Muscle layer of duodenum (tissue), 2 donors: ENCODE results near the gene TIMM50.

ENCODE experiments used
- H3K27ac ChIP-seq: one replicate; pipeline ENCODE4 v1.7.0; 2013; ENCODE audit warnings: mild to moderate bottlenecking, low read length
- H3K27me3 ChIP-seq: one replicate; pipeline ENCODE4 v1.7.0; 2013; ENCODE audit warnings: low read depth, mild to moderate bottlenecking, control low read depth, low read length
- H3K36me3 ChIP-seq, 2 donors: one replicate each; pipeline ENCODE4 v1.7.0; 2013; ENCODE audit warnings: low read length in 2 of 2, control low read depth in 1 of 2, mild to moderate bottlenecking in 1 of 2; ENCODE audit not compliant: insufficient read depth in 2 of 2, control insufficient read depth in 1 of 2
- H3K4me1 ChIP-seq, 2 donors: one replicate each; pipeline ENCODE4 v1.7.0; 2013; ENCODE audit warnings: low read length in 2 of 2, mild to moderate bottlenecking in 2 of 2, control low read depth in 1 of 2, moderate library complexity in 1 of 2; ENCODE audit not compliant: insufficient read depth in 2 of 2, control insufficient read depth in 1 of 2
- H3K4me3 ChIP-seq, 2 donors: one replicate each; pipeline ENCODE4 v1.7.0; 2013; ENCODE audit warnings: low read length in 2 of 2, low read depth in 1 of 2, mild to moderate bottlenecking in 1 of 2
- H3K9me3 ChIP-seq, 2 donors: one replicate each; pipeline ENCODE4 v1.7.0; 2013; ENCODE audit warnings: low read length in 2 of 2, control low read depth in 1 of 2, mild to moderate bottlenecking in 1 of 2; ENCODE audit not compliant: control insufficient read depth in 1 of 2
- donor health status: healthy.

TIMM50 gene

DNA sequence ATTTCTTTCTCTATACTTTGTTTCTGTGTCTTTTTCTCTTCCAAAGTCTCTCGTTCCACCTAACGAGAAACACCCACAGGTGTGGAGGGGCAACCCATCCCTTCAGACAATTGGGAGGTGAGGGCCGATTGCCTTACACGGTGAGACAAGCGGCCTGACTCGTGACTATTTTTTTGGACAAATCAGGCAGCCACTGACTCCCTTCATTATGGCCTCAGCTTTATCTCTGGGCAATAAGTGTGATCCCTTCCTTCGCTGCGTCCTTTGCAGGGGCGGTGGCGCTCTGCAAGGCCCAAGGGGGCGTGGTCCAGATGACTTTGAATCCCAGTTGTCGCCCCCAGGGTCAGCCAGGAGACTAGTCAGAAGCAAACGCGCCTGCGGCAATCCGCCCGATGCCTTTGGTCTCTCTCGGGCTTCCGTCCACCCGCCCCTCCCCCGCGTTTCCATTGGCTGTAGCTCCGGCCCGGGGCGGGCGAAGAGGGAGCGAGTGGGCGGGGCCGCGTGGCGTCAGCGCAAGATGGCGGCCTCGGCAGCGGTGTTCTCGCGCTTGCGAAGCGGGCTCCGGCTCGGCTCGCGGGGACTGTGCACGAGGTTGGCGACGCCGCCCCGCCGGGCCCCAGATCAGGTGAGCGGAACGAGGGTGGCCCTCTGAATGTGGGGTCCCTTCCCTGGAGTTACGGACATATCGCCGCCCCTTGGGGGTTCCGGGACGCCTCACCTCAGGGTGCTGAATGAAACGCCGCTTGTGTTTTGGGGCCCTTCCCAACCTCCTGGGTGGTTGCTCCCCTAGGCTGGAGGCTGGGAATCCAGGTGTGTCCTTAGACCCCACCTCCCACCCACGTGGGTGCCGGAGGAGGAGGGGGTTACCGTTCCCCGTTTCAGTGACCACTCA is at the start of gene TIMM50:
Gene TIMM50, plus strand, starts transcription at position 502 of the 892 bp plus-strand sequence. Its CDS starts 16 bp downstream, at position 518.
- Histone ChIP-seq H3K4me3 (peak within 1 kb of the TSS; percentile 99 to 100), H3K4me1 (peaks cover 7 to 18% of the 10 kb centered on the region in 2 donors), H3K9me3 (no peaks in the 10 kb centered on the region), H3K27ac (peak within 1 kb of the TSS; percentile 72), H3K27me3 (no peaks in the 10 kb centered on the region), H3K36me3 (peaks cover 14 to 26% of the 10 kb centered on the region in 2 donors)

DNA sequence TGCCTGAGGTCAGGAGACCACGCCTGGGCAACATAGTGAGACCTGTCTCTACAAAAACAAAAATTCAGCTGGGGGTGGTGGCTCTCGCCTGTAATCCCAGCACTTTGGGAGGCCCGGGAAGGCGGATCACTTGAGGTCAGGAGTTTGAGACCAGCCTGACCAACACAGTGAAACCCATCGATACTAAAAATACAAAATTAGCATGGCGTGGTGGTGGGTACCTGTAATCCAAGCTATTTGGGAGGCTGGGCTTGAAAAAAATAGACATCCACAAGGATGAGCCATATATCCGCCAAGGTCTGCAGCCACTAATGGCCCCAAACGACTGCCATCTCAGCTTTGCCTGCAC is 48.0 kb upstream of the TIMM50 start:
- no peaks in the 10 kb centered on the region for H3K27me3 ChIP-seq
- H3K36me3 ChIP-seq = peaks cover 19 to 21% of the 10 kb centered on the region in 2 donors
- H3K4me3 ChIP-seq = no peak overlapping the region
- no peak overlapping the region for H3K27ac ChIP-seq
- no peaks in the 10 kb centered on the region for H3K9me3 ChIP-seq
- peaks cover 16 to 31% of the 10 kb centered on the region in 2 donors for H3K4me1 ChIP-seq

DNA sequence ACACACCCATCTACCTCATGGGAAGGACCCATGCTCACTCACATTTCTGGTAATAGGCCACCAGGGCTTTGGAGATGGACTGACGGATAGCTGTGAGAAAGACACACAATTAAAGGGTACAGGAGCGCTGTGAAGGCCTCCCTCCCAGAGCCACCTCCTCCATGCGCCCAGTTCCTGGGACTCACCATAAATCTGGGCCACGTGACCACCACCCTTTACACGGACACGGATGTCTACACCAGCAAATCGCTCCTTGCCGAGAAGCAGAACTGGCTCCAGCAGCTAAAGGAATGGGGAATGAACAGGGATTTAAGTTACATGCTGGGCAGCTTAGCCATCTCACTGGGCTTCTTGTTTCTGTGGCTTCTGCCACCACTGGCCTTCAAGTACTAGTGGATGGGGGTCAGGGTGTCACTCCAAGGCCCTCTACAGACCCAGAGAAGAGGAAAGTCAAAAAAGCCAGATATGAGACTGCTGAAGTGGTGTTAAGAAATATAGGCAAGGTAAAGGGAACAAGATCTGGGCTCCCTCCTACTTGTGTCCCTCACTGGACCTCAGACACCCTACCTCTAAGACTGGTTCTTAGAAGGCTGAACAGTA is 47.1 kb upstream of the TIMM50 start:
- Histone ChIP-seq H3K27me3 (no peaks in the 10 kb centered on the region), H3K27ac (peak overlapping the region; percentile 72), H3K9me3 (no peaks in the 10 kb centered on the region), H3K4me3 (peak overlapping the region in 1 of 2 donors; percentile 91), H3K36me3 (peaks cover 19 to 21% of the 10 kb centered on the region in 2 donors), H3K4me1 (peaks cover 16 to 25% of the 10 kb centered on the region in 2 donors)

DNA sequence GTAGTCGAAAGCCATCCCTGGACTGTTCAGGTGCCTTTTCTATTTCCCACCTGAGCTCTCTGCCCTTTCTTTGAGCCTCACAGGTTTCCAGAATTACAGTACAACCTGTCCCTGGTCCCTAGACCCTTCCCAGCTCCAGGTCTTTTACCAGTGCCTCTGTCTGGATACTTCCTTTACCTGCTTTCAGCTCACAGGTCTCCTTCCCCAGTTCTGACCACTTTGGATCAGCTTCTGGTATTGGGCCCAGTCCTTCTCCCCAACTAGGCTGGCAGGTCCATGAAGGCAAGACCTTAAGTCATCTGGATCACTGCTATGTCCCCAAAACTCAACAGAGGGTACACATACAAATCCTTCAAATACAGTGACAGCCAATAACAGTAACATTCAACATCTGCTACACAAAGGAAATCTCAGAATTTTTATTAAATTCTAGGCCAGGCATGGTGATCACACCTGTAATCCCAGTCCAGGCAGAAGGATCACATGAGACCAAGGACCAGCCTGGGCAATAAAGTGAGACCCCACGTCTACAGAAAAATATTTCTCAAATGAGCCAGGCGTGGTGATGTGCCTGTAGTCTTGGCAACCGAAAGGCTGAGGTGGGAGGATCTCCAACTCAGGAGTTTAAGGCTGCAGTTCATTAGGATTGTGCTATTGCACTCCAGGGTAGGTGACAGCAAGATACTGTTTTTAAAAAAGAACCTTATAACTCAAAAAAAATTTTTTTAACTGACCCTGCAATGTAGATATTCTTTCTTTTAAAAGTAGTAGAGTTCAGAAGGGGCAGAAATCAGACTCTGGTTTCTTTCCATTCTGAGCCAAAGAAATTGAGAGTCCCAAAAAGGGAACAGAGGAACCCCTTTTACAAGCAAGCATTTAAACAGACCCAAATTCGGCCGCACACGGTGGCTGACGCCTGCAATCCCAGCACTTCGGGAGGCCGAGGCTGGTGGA is 46.2 kb upstream of the TIMM50 start:
- Histone ChIP-seq H3K27ac (peak overlapping the region; percentile 72), H3K9me3 (no peaks in the 10 kb centered on the region), H3K4me1 (peaks cover 16 to 17% of the 10 kb centered on the region in 2 donors), H3K4me3 (peak overlapping the region; percentile 91 to 96), H3K27me3 (no peaks in the 10 kb centered on the region), H3K36me3 (peaks cover 19 to 21% of the 10 kb centered on the region in 2 donors)

DNA sequence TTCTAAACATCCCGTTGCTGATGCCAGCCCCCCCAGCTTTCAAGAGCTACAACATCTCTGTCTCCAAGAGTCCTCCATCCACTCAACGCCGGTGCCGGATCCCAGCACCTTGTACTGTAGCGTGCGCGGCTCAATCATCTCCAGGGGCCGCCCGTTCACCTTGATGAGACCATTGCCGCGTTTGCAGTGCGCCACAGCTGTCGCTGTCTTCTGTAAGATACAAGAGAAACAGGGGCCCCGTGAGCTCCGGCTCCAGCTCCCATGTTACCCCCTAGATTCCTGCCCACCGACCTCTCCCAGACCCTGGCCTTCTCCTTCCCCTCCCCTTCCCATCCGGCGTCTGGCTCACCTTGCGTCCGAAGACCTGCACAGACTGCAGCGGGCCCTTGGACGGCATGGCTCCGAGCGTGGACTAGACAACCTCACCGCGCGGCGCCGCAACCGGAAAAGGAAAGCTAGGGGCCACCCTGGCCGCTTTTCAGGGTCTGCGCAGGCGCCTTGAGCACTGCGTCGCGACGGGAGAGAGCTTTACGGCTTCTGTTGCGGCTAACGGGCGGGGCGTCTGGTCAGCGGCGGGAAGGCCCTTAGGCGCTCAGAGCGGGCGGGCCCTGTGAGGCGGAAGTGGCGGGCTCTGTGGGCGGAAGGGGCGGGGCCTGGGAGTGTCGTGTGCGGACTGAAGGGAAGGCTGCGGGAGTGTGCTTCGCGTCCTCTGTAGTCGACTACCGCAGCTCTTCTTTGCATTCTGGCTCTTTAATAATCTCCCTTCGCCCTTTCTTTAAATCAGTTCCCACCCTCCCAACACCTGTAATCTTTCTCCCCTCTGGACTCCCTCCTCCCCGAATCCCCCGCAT is 44.9 kb upstream of the TIMM50 start, which contains the start of gene RPS16:
Gene RPS16, minus strand, starts transcription at position 451 of the 851 bp plus-strand sequence. Its CDS starts 54 bp downstream, at position 397.
- H3K27me3 ChIP-seq = no peaks in the 10 kb centered on the region
- H3K4me1 ChIP-seq = peaks cover 16 to 23% of the 10 kb centered on the region in 2 donors
- H3K36me3 ChIP-seq = peaks cover 19 to 21% of the 10 kb centered on the region in 2 donors
- no peaks in the 10 kb centered on the region for H3K9me3 ChIP-seq
- H3K27ac ChIP-seq = peak within 1 kb of the TSS; percentile 95
- peak within 1 kb of the TSS; percentile 91 to 96 for H3K4me3 ChIP-seq

DNA sequence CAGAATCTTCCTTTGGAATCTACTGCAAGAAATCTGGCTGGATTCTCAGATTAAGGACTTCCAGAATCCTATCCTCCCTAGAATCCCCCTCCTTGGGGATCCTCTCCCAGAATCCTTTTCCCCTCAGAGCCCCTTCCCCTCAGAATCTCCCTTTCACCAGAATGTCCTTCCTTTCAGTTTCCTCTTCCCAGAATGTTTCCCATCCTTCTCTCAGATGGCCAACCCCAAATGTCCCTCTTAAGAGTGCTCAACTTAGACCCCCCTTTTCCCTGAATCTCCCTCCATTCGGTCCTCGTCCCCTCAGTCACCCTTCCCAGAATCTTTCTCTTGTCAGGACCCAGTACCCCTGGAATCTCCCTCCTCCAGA is 44.3 kb upstream of the TIMM50 start:
- no peaks in the 10 kb centered on the region for H3K27me3 ChIP-seq
- H3K4me1 ChIP-seq = peaks cover 16 to 23% of the 10 kb centered on the region in 2 donors
- H3K9me3 ChIP-seq = no peaks in the 10 kb centered on the region
- peak overlapping the region; percentile 87 for H3K27ac ChIP-seq
- peaks cover 19 to 21% of the 10 kb centered on the region in 2 donors for H3K36me3 ChIP-seq
- H3K4me3 ChIP-seq = peak overlapping the region; percentile 91 to 96

DNA sequence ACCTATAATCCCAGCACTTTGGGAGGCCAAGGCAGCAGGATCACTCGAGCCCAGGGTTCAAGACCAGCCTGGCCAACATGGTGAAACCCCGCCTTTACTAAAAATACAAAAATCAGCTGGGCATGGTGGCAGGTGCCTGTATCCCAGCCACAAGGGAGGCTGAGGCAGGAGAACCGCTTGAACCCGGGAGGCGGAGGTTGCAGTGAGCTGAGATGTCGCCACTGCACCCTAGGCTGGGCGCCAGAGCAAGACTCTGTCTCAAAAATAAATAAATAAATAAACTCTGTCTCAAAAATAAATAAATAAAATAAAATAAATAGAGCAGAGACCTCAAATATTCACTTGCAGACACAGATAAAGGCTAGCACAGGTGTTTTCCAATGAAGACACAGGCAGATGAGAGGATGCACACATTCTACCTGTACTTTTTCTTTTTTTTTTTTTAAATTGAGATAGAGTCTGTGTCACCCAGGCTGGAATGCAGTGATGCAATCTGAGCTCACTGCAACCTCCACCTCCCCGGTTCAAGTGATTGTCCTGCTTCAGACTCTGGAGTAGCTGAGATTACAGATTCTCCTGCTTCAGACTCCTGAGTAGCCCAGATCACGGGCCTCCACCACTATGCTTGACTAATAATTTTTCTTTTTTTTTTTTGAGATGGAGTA is 42.2 kb upstream of the TIMM50 start:
- Histone ChIP-seq H3K9me3 (no peaks in the 10 kb centered on the region), H3K27ac (no peak overlapping the region), H3K4me1 (peaks cover 16 to 23% of the 10 kb centered on the region in 2 donors), H3K4me3 (no peak overlapping the region), H3K36me3 (peaks cover 9 to 12% of the 10 kb centered on the region in 2 donors), H3K27me3 (no peaks in the 10 kb centered on the region)

DNA sequence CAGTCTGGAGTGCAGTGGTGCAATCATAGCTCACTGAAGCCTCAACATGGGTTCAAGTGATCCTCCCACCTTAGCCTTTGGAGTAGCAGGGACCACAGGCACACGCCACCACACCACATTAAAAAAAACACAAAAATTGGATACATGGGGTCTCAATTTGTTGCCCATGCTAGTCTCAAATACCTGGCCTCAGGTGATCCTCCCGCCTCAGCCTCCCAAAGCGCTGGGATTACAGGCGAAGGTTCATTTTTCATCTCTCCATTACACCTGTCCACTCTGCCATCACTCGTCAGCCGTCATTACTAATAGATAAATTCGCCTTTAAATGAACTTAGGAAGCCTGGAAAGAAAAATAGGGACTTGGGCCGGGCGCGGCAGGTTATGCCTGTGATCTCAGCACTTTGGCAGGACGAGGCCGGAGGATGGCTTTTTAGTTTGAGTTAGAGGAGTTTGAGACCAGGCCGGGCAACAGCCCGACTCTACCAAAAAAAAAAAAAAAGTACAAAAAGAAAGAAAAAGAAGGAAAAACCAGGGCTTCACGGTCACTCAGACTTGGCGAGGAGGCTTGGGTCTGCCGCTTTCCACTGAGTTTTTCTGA is 35.9 kb upstream of the TIMM50 start:
- Histone ChIP-seq H3K36me3 (peaks cover 3 to 14% of the 10 kb centered on the region in 2 donors), H3K4me3 (peak overlapping the region; percentile 93 to 96), H3K9me3 (no peaks in the 10 kb centered on the region), H3K27me3 (no peaks in the 10 kb centered on the region), H3K27ac (peak overlapping the region; percentile 99), H3K4me1 (peaks cover 3 to 35% of the 10 kb centered on the region in 2 donors)

DNA sequence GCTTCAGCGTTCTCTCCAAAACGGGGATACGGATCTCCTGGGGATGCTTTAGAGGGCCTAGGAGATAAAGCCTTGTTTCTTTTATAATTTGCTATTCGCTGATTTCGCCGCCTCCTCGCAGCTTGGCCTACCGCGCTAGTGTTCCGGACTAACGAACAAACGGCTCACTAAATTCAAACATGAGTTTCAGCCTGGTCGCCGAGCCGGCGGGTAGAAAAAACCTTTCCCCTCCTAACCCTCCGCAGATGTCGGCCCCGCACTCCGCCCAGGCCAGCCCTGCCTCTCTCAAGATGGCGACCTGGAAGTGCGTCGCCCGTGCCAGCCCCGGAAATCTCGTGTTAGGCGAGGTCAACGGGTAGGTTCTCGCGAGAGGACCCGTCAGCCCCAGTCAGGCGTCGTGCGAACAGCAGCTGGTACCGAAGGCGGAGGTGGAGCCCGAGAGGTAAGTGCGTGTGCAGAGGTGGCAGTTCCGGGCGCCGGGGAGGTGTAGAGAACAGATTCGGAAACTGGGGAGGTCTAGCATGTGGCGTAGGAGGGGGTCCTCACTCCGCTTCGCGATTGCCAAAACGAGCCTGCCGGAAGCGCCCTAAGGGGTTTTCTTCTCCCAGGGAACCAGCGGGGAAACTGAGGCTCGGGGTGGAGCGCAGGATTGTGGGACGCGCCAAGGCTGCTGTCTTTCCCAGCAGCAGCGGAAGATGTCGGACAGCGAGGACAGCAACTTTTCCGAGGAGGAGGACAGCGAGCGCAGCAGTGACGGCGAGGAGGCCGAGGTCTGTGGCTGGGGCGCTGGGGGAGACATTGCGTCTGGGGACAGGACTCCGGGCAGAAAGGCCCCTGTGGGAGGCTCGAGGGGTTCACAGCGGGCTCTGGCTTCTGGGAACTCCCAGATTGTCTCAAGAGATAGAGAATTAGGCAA is 35.2 kb upstream of the TIMM50 start, which contains the start of gene SUPT5H:
Gene SUPT5H, plus strand, starts transcription at position 387 of the 916 bp plus-strand sequence. Its CDS starts 309 bp downstream, at position 696.
- no peaks in the 10 kb centered on the region for H3K27me3 ChIP-seq
- H3K27ac ChIP-seq = peak within 1 kb of the TSS; percentile 99
- H3K4me3 ChIP-seq = peak within 1 kb of the TSS; percentile 93 to 96
- H3K9me3 ChIP-seq = no peaks in the 10 kb centered on the region
- peaks cover 3 to 32% of the 10 kb centered on the region in 2 donors for H3K4me1 ChIP-seq
- peaks cover 3 to 14% of the 10 kb centered on the region in 2 donors for H3K36me3 ChIP-seq
